ENCODE measurements around the gene NPPA.
A peak's percentile ranks its signal among the peaks of the same experiment; 100 is the strongest.

The NPPA gene

GRCh38 chr1:11842154-11843041 is 5.2 kb downstream of the NPPA start:
- no peak for DNase-seq (ENCODE audit: low spot score)

GRCh38 chr1:11841245-11842153 is 6.1 kb downstream of the NPPA start:
- DNase-seq (ENCODE audit: low spot score), result no peak

DNA sequence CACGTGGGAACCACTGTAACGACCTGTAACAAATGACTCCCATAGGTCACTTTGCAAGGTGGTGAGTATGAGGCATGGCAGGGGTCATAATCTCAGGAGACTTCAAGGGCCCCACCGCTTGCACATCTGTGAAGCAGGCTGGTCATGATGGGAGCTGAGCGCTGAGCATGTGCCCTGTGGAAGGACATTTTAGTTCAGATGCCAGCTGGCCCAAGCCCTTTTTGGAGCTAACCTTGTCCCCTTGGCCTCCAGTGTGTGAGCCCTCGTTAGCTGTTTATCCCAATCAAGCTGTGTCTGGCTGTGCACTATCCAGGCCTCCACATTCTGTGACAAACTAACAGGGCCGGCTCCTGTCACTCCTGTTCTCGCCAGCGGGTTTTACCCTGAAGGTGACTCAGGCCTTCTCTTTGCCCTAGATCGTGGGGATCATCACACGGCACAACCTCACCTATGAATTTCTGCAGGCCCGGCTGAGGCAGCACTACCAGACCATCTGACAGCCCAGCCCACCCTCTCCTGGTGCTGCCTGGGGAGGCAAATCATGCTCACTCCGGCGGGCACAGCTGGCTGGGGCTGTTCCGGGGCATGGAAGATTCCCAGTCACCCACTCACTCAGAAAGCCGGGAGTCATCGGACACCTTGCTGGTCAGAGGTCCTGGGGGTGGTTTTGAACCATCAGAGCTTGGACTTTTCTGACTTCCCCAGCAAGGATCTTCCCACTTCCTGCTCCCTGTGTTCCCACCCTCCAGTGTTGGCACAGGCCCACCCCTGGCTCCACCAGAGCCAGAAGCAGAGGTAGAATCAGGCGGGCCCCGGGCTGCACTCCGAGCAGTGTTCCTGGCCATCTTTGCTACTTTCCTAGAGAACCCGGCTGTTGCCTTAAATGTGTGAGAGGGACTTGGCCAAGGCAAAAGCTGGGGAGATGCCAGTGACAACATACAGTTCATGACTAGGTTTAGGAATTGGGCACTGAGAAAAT is 7.6 kb downstream of the NPPA start:
- DNase-seq (ENCODE audit: low spot score), result no peak

- DNase-seq (ENCODE audit: low spot score), result peak; percentile 59
Measured at GRCh38 chr1:11838349-11839272, 9.0 kb downstream of the NPPA start.

DNA sequence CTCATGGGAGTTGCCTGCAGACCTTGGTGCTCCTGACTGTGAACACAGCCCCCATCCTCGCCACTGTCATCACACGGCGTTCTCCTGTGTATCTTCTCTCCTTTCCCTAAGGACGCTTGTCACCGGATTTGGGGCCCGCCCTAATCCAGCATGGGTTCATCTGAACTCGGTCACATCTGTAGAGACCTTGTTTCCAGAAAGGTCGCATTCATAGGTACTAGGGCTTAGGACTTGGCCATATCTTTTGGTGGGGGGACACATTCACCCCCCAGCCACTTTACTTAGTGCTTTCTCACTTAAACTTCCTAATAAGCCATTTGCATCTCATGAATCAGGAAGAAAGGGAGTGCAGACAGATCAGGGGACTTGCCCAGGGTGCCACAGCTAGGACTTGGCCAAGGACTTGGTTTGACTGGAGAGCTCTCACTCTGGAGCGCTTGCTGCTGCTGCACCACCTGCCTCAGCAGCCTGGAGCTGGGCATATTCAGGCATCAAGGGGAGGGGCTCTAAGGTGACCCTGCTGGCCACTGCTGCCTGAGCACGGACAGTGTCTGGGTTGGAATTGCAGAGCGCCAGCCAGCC is 9.7 kb downstream of the NPPA start:
- DNase-seq (ENCODE audit: low spot score), result no peak

- no peak for DNase-seq (ENCODE audit: low spot score)
Measured at GRCh38 chr1:11836955-11837766, 10.4 kb downstream of the NPPA start.

DNA sequence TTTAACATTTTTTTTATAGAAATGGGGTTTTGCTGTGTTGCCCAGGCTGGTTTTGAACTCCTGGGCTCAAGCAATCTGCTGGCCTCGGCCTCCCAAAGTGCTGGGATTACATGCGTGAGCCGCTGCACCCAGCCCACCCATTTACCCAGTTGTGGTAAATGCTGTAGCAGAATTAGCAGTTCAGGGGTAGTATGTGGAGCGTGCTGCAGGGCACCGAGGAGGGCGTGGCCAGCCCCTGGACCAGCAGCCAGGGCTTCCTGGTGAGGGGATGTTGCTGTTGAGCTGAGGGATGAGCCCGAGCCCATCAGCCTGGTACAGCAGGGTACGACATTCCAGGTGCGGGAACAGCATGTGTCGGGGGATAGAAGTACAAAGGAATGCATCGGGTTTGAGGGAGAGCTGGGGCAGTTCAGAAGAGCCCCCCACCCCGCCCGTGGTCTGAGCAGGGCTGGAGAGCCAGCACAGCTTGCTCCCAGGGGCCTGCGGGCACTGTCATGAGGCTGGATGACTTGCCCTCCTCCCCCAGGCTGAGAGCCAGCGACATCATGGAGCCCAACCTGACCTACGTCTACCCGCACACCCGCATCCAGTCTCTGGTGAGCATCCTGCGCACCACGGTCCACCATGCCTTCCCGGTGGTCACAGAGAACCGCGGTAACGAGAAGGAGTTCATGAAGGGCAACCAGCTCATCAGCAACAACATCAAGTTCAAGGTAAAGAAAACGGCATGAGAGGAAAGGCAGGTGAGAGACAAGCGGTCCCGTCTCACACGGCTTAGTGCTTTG is 11.9 kb downstream of the NPPA start:
- DNase-seq (ENCODE audit: low spot score), result no peak

- DNase-seq (ENCODE audit: low spot score), result no peak
Measured at GRCh38 chr1:11833900-11834299, 13.7 kb downstream of the NPPA start.

GRCh38 chr1:11833497-11833896 is 14.1 kb downstream of the NPPA start:
- no peak for DNase-seq (ENCODE audit: low spot score)

- no peak for DNase-seq (ENCODE audit: low spot score)
Measured at GRCh38 chr1:11831945-11832725, 15.4 kb downstream of the NPPA start.

DNA sequence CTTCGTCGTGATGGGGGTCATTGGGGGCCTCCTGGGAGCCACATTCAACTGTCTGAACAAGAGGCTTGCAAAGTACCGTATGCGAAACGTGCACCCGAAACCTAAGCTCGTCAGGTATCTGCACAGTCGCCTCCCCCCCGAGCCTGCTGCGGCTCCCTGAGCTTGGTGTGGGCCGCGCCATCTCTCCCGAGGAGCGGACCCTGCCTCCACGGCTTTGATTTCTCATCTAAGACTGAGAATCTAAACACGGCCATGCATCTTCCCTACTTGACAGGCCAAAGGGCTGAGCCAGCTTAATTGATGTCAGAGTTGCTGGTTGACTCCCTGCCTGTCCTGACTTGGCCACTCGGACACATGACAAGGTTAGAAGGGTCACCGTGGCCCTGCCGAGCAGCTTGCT is 19.1 kb downstream of the NPPA start:
- DNase-seq (ENCODE audit: low spot score), result no peak

DNA sequence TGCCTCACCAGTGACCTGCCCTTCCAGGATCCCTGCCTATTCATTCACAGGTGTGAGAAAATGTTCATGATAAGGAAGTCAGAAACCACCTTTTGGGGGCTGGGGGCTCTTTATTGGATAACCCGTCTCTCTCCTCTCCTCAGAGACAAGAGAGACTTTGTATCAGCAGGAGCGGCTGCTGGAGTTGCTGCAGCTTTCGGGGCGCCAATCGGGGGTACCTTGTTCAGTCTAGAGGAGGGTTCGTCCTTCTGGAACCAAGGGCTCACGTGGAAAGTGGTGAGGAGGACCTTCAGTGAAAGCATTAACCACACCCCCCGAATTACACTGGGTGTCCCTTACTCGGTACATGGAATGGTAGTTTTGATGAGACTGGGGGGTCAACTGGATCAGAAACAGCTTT is 20.6 kb downstream of the NPPA start:
- no peak for DNase-seq (ENCODE audit: low spot score)

- DNase-seq (ENCODE audit: low spot score), result no peak
Measured at GRCh38 chr1:11825131-11825530, 22.5 kb downstream of the NPPA start.

GRCh38 chr1:11823366-11824137 is 24.0 kb downstream of the NPPA start:
- DNase-seq (ENCODE audit: low spot score), result no peak

GRCh38 chr1:11822091-11822490 is 25.5 kb downstream of the NPPA start:
- DNase-seq (ENCODE audit: low spot score), result no peak

- DNase-seq (ENCODE audit: low spot score), result no peak
Measured at GRCh38 chr1:11817192-11817591, 30.4 kb downstream of the NPPA start.

DNA sequence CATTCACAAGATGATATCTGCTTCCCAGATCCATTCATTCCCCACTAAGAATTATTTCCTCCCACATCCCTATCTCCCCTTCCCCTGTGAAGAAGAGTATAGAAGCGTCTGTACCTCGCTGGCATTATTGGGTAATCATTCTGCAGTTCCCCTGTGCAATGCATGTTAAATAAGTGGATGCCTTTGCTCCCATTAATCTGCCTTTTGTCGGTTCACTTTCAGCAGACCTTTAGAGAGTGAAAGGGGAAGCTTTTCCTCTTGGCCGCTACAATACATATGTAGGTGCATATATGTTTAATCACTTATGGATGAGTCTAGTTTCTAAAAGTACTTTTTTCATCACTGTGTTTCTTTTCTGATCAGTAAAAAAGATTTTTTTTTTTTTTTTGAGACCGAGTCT is 34.6 kb downstream of the NPPA start:
- DNase-seq (ENCODE audit: low spot score), result no peak
